HepG2 (cell line): ENCODE data around the gene MAPK13. TPM values are rescaled to one million over a fixed set of nuclear protein-coding genes. Genes with fewer than 3 reads are reported as not detected.

Experiments used
- ARNT2 ChIP-seq: sonication (generic); formaldehyde crosslinking; IDR thresholded peaks from 2 replicates; pipeline ENCODE4 v1.8.0; 2022; ENCODE audit warnings: mild to moderate bottlenecking, low read depth, missing genetic modification reagents, moderate library complexity
- CREM ChIP-seq, 2 experiments: sonication (generic) in 1 of 2; formaldehyde crosslinking in 1 of 2; IDR thresholded peaks; 2 replicates each; pipeline versions ENCODE4 v1.4.0 to v1.6.1; 2016 to 2020; ENCODE audit warnings: antibody characterized with exemption in 1 of 2, mild to moderate bottlenecking in 1 of 2, missing genetic modification reagents in 1 of 2
- EP300 ChIP-seq, 3 experiments: sonication (generic) in 1 of 3; formaldehyde crosslinking in 1 of 3; IDR thresholded peaks; 2 replicates each; pipeline versions ENCODE4 v1.5.1 to v1.6.1; 2011 to 2020; ENCODE audit warnings: low read depth in 2 of 3, low read length in 2 of 3, borderline replicate concordance in 1 of 3, improper control_type of control experiment in 1 of 3, mild to moderate bottlenecking in 1 of 3, missing genetic modification reagents in 1 of 3, moderate library complexity in 1 of 3
- PHF21A ChIP-seq: sonication (generic); formaldehyde crosslinking; IDR thresholded peaks from 2 replicates; pipeline ENCODE4 v1.5.0; 2020; ENCODE audit warnings: mild to moderate bottlenecking, missing genetic modification reagents
- RAD51 ChIP-seq: fragments of 450-650 bp; IDR thresholded peaks from 2 replicates; pipeline ENCODE4 v1.6.1; 2016; ENCODE audit warnings: borderline replicate concordance
- SIX4 ChIP-seq: sonication (generic); formaldehyde crosslinking; IDR thresholded peaks from 2 replicates; pipeline ENCODE4 v1.4.0; 2020; ENCODE audit warnings: missing genetic modification reagents
- TSC22D2 ChIP-seq: sonication (generic); formaldehyde crosslinking; IDR thresholded peaks from 2 replicates; pipeline ENCODE4 v1.5.1; 2020; ENCODE audit warnings: missing genetic modification reagents, mild to moderate bottlenecking, borderline replicate concordance
- ZEB1 ChIP-seq: IDR thresholded peaks from 2 replicates; pipeline ENCODE4 v1.6.1; 2012; ENCODE audit warnings: mild to moderate bottlenecking, low read depth, inconsistent platforms; ENCODE audit not compliant: insufficient replicate concordance
- ZFP1 ChIP-seq: IDR thresholded peaks from 2 replicates; pipeline ENCODE4 v1.6.1; 2016
- ZFP90 ChIP-seq: sonication (generic); formaldehyde crosslinking; IDR thresholded peaks from 2 replicates; pipeline ENCODE4 v1.8.0; 2022; ENCODE audit warnings: missing genetic modification reagents, mild to moderate bottlenecking, inconsistent platforms, borderline replicate concordance
- ZNF180 ChIP-seq: sonication (generic); formaldehyde crosslinking; IDR thresholded peaks from 2 replicates; pipeline ENCODE4 v1.4.0; 2020; ENCODE audit warnings: low read depth, missing genetic modification reagents, borderline replicate concordance
- ZNF253 ChIP-seq: sonication (generic); formaldehyde crosslinking; IDR thresholded peaks from 2 replicates; pipeline ENCODE4 v1.8.0; 2022; ENCODE audit warnings: mild to moderate bottlenecking, missing genetic modification reagents, borderline replicate concordance
- ZNF670 ChIP-seq: sonication (generic); formaldehyde crosslinking; IDR thresholded peaks from 2 replicates; pipeline ENCODE4 v1.8.0; 2022; ENCODE audit warnings: mild to moderate bottlenecking, missing genetic modification reagents, borderline replicate concordance
- ZNF709 ChIP-seq: sonication (generic); formaldehyde crosslinking; IDR thresholded peaks from 2 replicates; pipeline ENCODE4 v1.5.0; 2020; ENCODE audit warnings: mild to moderate bottlenecking, missing genetic modification reagents
- polyA plus RNA-seq, 8 experiments: library from polyadenylated mRNA; depleted of rRNA in 3 of 8; stranded (reverse) in 7 of 8; unstranded in 1 of 8; fragments of >200 nt; fragmentation: Illumina TruSeq in 4 of 8; extraction: Trizol in 4 of 8; gene quantifications; 2 replicates each; pipeline versions ENCODE4 v1.2.1 to v1.2.3, GENCODE V29; 2011 to 2016; ENCODE audit warnings: low read depth in 4 of 8, missing spikeins in 1 of 8, mixed read lengths in 1 of 8; ENCODE audit not compliant: insufficient read depth in 1 of 8
- total RNA-seq, 5 experiments: library from RNA; depleted of rRNA; stranded (reverse); fragments of >200 nt; fragmentation: Illumina TruSeq; extraction: Trizol; gene quantifications; 2 replicates each; pipeline ENCODE4 v1.2.3, GENCODE V29; 2016; ENCODE audit warnings: low read depth in 1 of 5
- TF ChIP-seq, protein P1 (sequence below): sonication (generic); formaldehyde crosslinking; IDR thresholded peaks from 2 replicates; pipeline ENCODE4 v1.4.0; 2020; ENCODE audit warnings: missing genetic modification reagents
- TF ChIP-seq, protein P2 (sequence below): sonication (generic); formaldehyde crosslinking; IDR thresholded peaks from one replicate; pipeline ENCODE4 v1.5.1; 2020; ENCODE audit warnings: mild to moderate bottlenecking, missing genetic modification reagents; ENCODE audit errors: not compliant biosample characterization
- TF ChIP-seq, protein P3 (sequence below): IDR thresholded peaks from 2 replicates; pipeline ENCODE4 v1.6.1; 2016; ENCODE audit warnings: control low read depth

MAPK13 gene
- total and polyA plus RNA-seq, 2 of the 13 experiments (the other 11 are each of a cell fraction or from before 2014, with no cell fraction given) = 12.7 to 43.4 TPM

DNA sequence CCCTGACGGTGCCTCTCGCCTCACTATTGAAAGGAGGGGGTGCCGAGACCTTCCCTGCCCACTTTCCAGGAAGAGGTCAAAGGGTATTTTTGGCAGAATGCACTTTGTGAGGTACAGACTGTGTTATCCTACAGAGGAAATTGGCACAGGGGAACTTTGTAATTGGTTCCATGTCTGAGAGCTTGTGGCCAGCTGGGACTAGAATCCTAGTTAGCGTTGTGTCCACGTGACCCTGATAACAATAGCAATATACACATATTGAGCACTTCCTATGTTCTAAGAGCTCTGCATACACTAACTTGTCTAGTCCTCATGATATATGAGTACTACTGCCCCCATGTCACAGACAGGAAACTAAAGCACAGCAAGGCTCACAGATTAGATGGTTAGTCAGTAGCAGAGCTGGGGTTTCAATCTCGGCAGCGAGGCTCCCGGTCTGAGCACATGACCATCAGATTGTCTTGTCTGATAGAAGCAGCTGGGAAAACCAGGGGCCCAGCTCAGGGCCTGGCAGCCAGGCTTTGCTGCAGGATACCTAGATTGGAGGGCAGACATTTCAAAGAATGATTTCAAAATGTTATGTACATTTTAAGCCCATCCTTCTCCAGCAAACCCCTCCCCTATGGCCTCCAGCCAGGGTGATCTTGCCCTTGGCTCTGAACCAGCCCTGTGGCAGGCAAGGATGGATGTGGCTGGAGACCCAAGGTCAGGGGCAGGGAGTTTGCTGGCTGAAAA, 1.4 kb downstream of the MAPK13 start (continued):
- TF ChIP-seq, protein P1, sequence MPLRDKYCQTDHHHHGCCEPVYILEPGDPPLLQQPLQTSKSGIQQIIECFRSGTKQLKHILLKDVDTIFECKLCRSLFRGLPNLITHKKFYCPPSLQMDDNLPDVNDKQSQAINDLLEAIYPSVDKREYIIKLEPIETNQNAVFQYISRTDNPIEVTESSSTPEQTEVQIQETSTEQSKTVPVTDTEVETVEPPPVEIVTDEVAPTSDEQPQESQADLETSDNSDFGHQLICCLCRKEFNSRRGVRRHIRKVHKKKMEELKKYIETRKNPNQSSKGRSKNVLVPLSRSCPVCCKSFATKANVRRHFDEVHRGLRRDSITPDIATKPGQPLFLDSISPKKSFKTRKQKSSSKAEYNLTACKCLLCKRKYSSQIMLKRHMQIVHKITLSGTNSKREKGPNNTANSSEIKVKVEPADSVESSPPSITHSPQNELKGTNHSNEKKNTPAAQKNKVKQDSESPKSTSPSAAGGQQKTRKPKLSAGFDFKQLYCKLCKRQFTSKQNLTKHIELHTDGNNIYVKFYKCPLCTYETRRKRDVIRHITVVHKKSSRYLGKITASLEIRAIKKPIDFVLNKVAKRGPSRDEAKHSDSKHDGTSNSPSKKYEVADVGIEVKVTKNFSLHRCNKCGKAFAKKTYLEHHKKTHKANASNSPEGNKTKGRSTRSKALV = peak; percentile 63; the same call in 1 of the 2 replicates
- no peak for TF ChIP-seq ZNF253 (CRISPR knock-in tag)
- TF ChIP-seq, protein P2, sequence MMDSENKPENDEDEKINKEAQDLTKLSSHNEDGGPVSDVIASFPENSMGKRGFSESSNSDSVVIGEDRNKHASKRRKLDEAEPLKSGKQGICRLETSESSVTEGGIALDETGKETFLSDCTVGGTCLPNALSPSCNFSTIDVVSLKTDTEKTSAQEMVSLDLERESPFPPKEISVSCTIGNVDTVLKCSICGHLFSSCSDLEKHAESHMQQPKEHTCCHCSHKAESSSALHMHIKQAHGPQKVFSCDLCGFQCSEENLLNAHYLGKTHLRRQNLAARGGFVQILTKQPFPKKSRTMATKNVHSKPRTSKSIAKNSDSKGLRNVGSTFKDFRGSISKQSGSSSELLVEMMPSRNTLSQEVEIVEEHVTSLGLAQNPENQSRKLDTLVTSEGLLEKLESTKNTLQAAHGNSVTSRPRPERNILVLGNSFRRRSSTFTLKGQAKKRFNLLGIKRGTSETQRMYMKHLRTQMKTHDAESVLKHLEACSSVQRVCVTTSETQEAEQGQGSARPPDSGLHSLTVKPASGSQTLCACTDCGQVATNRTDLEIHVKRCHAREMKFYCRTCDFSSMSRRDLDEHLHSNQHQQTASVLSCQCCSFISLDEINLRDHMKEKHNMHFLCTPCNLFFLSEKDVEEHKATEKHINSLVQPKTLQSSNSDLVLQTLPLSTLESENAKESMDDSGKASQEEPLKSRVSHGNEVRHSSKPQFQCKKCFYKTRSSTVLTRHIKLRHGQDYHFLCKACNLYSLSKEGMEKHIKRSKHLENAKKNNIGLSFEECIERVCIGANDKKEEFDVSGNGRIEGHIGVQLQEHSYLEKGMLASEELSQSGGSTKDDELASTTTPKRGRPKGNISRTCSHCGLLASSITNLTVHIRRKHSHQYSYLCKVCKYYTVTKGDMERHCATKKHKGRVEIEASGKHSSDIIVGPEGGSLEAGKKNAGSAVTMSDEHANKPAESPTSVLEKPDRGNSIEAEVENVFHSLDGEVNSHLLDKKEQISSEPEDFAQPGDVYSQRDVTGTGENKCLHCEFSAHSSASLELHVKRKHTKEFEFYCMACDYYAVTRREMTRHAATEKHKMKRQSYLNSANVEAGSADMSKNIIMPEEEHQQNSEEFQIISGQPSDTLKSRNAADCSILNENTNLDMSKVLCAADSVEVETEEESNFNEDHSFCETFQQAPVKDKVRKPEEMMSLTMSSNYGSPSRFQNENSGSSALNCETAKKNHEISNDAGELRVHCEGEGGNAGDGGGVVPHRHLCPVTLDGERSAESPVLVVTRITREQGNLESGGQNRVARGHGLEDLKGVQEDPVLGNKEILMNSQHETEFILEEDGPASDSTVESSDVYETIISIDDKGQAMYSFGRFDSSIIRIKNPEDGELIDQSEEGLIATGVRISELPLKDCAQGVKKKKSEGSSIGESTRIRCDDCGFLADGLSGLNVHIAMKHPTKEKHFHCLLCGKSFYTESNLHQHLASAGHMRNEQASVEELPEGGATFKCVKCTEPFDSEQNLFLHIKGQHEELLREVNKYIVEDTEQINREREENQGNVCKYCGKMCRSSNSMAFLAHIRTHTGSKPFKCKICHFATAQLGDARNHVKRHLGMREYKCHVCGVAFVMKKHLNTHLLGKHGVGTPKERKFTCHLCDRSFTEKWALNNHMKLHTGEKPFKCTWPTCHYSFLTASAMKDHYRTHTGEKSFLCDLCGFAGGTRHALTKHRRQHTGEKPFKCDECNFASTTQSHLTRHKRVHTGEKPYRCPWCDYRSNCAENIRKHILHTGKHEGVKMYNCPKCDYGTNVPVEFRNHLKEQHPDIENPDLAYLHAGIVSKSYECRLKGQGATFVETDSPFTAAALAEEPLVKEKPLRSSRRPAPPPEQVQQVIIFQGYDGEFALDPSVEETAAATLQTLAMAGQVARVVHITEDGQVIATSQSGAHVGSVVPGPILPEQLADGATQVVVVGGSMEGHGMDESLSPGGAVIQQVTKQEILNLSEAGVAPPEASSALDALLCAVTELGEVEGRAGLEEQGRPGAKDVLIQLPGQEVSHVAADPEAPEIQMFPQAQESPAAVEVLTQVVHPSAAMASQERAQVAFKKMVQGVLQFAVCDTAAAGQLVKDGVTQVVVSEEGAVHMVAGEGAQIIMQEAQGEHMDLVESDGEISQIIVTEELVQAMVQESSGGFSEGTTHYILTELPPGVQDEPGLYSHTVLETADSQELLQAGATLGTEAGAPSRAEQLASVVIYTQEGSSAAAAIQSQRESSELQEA (CRISPR knock-in tag) = peak; percentile 43
- no peak; the same call in 1 of the 2 replicates for TF ChIP-seq TSC22D2 (CRISPR knock-in tag)
- TF ChIP-seq ZNF180 = no peak
- peak; percentile 76; the same call in 1 of the 2 replicates for TF ChIP-seq ZFP1 (CRISPR knock-in tag)
- 0 out of 2 replicates have a peak, but pooled peaks have one; percentile 4 for TF ChIP-seq ARNT2 (CRISPR knock-in tag)
- TF ChIP-seq SIX4 = peak; percentile 9; the same call in 1 of the 2 replicates
- TF ChIP-seq RAD51 = peak; percentile 63
- peak; percentile 56 for TF ChIP-seq CREM (IDR thresholded peaks at IDR 0.05)
- TF ChIP-seq CREM (CRISPR knock-in tag; IDR thresholded peaks at IDR 0.05) = no peak
- TF ChIP-seq, protein P3, sequence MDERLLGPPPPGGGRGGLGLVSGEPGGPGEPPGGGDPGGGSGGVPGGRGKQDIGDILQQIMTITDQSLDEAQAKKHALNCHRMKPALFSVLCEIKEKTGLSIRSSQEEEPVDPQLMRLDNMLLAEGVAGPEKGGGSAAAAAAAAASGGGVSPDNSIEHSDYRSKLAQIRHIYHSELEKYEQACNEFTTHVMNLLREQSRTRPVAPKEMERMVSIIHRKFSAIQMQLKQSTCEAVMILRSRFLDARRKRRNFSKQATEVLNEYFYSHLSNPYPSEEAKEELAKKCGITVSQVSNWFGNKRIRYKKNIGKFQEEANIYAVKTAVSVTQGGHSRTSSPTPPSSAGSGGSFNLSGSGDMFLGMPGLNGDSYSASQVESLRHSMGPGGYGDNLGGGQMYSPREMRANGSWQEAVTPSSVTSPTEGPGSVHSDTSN (CRISPR knock-in tag) = no peak
- no peak for TF ChIP-seq ZEB1
- TF ChIP-seq EP300 (IDR thresholded peaks at IDR 0.05; ENCODE audit: low read depth in 2 of 2, low read length in 2 of 2) = peak in 1 of 2 experiments; percentile 57; a peak in 1 of 4 replicates
- TF ChIP-seq EP300 (CRISPR knock-in tag; IDR thresholded peaks at IDR 0.05; ENCODE audit: borderline replicate concordance) = no peak
- no peak for TF ChIP-seq ZNF670 (CRISPR knock-in tag)
- peak; percentile 83 for TF ChIP-seq PHF21A (CRISPR knock-in tag)
- TF ChIP-seq ZFP90 (CRISPR knock-in tag) = peak; percentile 47; the same call in 1 of the 2 replicates
- TF ChIP-seq ZNF709 (CRISPR knock-in tag) = peak; percentile 48; the same call in 1 of the 2 replicates
